ENCODE measurements around the gene HLF.

- no peak for TF ChIP-seq TEAD4 (IDR thresholded peaks at IDR 0.05)
- no peak for TF ChIP-seq EP300 (IDR thresholded peaks at IDR 0.05; ENCODE audit: borderline replicate concordance)
- no peak for TF ChIP-seq YY1 (IDR thresholded peaks at IDR 0.05; ENCODE audit: low read depth)
- no peak for TF ChIP-seq REST (IDR thresholded peaks at IDR 0.05; ENCODE audit: low read depth)
- TF ChIP-seq TCF12 (IDR thresholded peaks at IDR 0.05; ENCODE audit: low read depth): no peak
- TF ChIP-seq NFIC (IDR thresholded peaks at IDR 0.05): no peak
- no peak for TF ChIP-seq TAF1 (IDR thresholded peaks at IDR 0.05; ENCODE audit: low read depth)
- TF ChIP-seq CEBPB (IDR thresholded peaks at IDR 0.05): no peak
- no peak for TF ChIP-seq CREB1 (IDR thresholded peaks at IDR 0.05; ENCODE audit: low read depth)
- TF ChIP-seq RAD21 (IDR thresholded peaks at IDR 0.05; ENCODE audit: low read depth): no peak
- no peak for TF ChIP-seq EGR1 (IDR thresholded peaks at IDR 0.05)
- TF ChIP-seq MAX (IDR thresholded peaks at IDR 0.05): no peak
- no peak for TF ChIP-seq ZBTB7A (IDR thresholded peaks at IDR 0.05; ENCODE audit: low read depth)
- no peak for TF ChIP-seq FOXM1 (IDR thresholded peaks at IDR 0.05; ENCODE audit: borderline replicate concordance, low read depth)
Observed at GRCh38 chr17:55350825-55351205, 86.1 kb downstream of the HLF start.
